Spleen (tissue), 11 donors: Measurements from ENCODE around the gene ZCCHC3. TPM values are rescaled to one million over a fixed set of nuclear protein-coding genes. Genes with fewer than 3 reads are reported as not detected.

Experiments used
- DNase-seq: peaks from one replicate; pipeline ENCODE4 v3.0.0-alpha.2; 2020
- H3K27ac ChIP-seq, 8 donors: fragments of 200-600 bp; sonication (generic) in 7 of 8; 1 replicate in 4 of 8; 2 replicates in 4 of 8; pipeline versions ENCODE4 v1.5.0 to v1.8.0; 2016 to 2021; ENCODE audit warnings: inconsistent platforms in 4 of 8, mild to moderate bottlenecking in 4 of 8, moderate library complexity in 1 of 8
- H3K27me3 ChIP-seq, 7 donors: fragments of 200-600 bp; sonication (generic) in 6 of 7; replicated peaks in 1 of 7; 1 replicate in 4 of 7; 2 replicates in 3 of 7; pipeline versions ENCODE4 v1.5.0 to v1.8.0; 2016 to 2021; ENCODE audit warnings: inconsistent platforms in 3 of 7, mild to moderate bottlenecking in 1 of 7
- H3K36me3 ChIP-seq, 6 donors: fragments of 200-600 bp; sonication (generic) in 5 of 6; 1 replicate in 4 of 6; 2 replicates in 2 of 6; pipeline versions ENCODE4 v1.5.0 to v1.8.0; 2016 to 2021; ENCODE audit warnings: inconsistent platforms in 2 of 6
- H3K4me1 ChIP-seq, 6 donors: fragments of 200-600 bp; sonication (generic) in 5 of 6; 1 replicate in 3 of 6; 2 replicates in 3 of 6; pipeline versions ENCODE4 v1.5.0 to v1.8.0; 2016 to 2021; ENCODE audit warnings: inconsistent platforms in 3 of 6
- H3K4me3 ChIP-seq, 8 donors: fragments of 200-600 bp; sonication (generic) in 7 of 8; 1 replicate in 4 of 8; 2 replicates in 4 of 8; pipeline versions ENCODE4 v1.5.0 to v1.8.0; 2016 to 2021; ENCODE audit warnings: inconsistent platforms in 4 of 8, mild to moderate bottlenecking in 4 of 8, moderate library complexity in 2 of 8
- H3K9me3 ChIP-seq, 8 donors: fragments of 200-600 bp; sonication (generic) in 7 of 8; 1 replicate in 4 of 8; 2 replicates in 4 of 8; pipeline versions ENCODE4 v1.5.0 to v1.8.0; 2016 to 2021; ENCODE audit warnings: inconsistent platforms in 4 of 8
- CTCF ChIP-seq, 11 experiments: fragments of 200-600 bp in 7 of 11; fragments of 450-650 bp in 4 of 11; sonication (generic) in 4 of 11; IDR thresholded peaks in 8 of 11; conservative IDR thresholded peaks in 3 of 11; 1 replicate in 7 of 11; 2 replicates in 4 of 11; pipeline versions ENCODE4 v1.4.0 to v1.8.0; 2016 to 2021; ENCODE audit warnings: antibody characterized with exemption in 11 of 11, inconsistent platforms in 4 of 11, mild to moderate bottlenecking in 1 of 11
- POLR2A ChIP-seq, 3 donors: fragments of 450-650 bp; IDR thresholded peaks; one replicate each; pipeline ENCODE4 v1.5.1; 2017; ENCODE audit warnings: antibody characterized with exemption in 3 of 3, mild to moderate bottlenecking in 1 of 3
- POLR2AphosphoS5 ChIP-seq, 3 donors: sonication (generic); formaldehyde crosslinking; IDR thresholded peaks; one replicate each; pipeline ENCODE4 v1.5.1; 2017; ENCODE audit warnings: antibody characterized with exemption in 3 of 3
- WGBS, 5 donors: extraction: QIAGEN DNeasy Blood & Tissue Kit in 3 of 5; methylation state at CpG; one replicate each; pipeline versions ENCODE4 v1.1.5 to v1.1.7; 2013 to 2018; 5-methylcytosine and 5-hydroxymethylcytosine counted together
- intact Hi-C: fragments of 100-400 bp; cut with DNase I; formaldehyde crosslinking; loops from one replicate; pipeline ENCODE4 v1.15.0; 2023; ENCODE audit warnings: low total_unique reads
- polyA plus RNA-seq, 3 donors: library from polyadenylated mRNA; stranded (reverse); fragments of 200-250 nt; gene quantifications; one replicate each; pipeline ENCODE4 v1.2.1, GENCODE V29; 2013
- total RNA-seq, 7 donors: library from RNA; depleted of rRNA in 3 of 7; stranded (reverse); fragments of >200 nt in 3 of 7; fragmentation: NEBNext Ultra II Directional in 4 of 7; extraction: Animal tissue kit (Norgen Biotek cat#: 25700) in 4 of 7; gene quantifications; one replicate each; pipeline versions ENCODE4 v1.1.0 to v1.2.1, GENCODE V29; 2016 to 2021
- donor health status: healthy with polysubstance abuse.
- donor health status: DM: no; HTN: no; CAD: no; lungs with moderate emphysema.
- donor health status: DM: no; HTN: no; CAD: no.
- donor health status: Bipolar disorder and iron deficiency.
- donor health status: healthy.
- donor health status: DM: no; HTN: no; CAD: no.
- donor health status: DM: yes; HTN: yes; CAD: no.

ZCCHC3 gene
- total and polyA plus RNA-seq, 10 donors: 17.4 to 26.6 (median 23.0) TPM

GRCh38 chr20:325045-325888 is 27.9 kb downstream of the ZCCHC3 start, which contains the start of gene SOX12:
Gene SOX12, plus strand, starts transcription at chr20:325552. Its CDS starts 373 bp downstream, at chr20:325925.
- peak within 1 kb of the TSS; percentile 90 to 98 (median 94) for H3K27ac ChIP-seq
- 0 to 2% (median 0%) methylated on average over 15 to 106 of the region's 106 CpGs for WGBS, 5 donors
- peak within 1 kb of the TSS; percentile 72 to 94 (median 80) for H3K4me3 ChIP-seq
- TF ChIP-seq POLR2A (IDR thresholded peaks at IDR 0.05) (peak in 2 of 3 donors; percentile 25 to 45), CTCF (IDR thresholded peaks at IDR 0.05 in 8 of 11, conservative IDR thresholded peaks at IDR 0.05 in 3 of 11) (no peak), POLR2AphosphoS5 (IDR thresholded peaks at IDR 0.05) (peak; percentile 77 to 85 (median 79))
- no peaks in the 10 kb centered on the region for H3K36me3 ChIP-seq
- H3K27me3 ChIP-seq: peaks cover 0 to 14% (median 0%) of the 10 kb centered on the region in 7 donors
- intact Hi-C loops: loop anchor here (5.0 kb wide), 2 partner anchors 38 to 118 kb away; no protein-coding TSS in a partner anchor
- no peaks in the 10 kb centered on the region for H3K9me3 ChIP-seq
- peak; percentile 100 for DNase-seq
- H3K4me1 ChIP-seq: peaks cover 10 to 62% (median 52%) of the 10 kb centered on the region in 6 donors

DNA sequence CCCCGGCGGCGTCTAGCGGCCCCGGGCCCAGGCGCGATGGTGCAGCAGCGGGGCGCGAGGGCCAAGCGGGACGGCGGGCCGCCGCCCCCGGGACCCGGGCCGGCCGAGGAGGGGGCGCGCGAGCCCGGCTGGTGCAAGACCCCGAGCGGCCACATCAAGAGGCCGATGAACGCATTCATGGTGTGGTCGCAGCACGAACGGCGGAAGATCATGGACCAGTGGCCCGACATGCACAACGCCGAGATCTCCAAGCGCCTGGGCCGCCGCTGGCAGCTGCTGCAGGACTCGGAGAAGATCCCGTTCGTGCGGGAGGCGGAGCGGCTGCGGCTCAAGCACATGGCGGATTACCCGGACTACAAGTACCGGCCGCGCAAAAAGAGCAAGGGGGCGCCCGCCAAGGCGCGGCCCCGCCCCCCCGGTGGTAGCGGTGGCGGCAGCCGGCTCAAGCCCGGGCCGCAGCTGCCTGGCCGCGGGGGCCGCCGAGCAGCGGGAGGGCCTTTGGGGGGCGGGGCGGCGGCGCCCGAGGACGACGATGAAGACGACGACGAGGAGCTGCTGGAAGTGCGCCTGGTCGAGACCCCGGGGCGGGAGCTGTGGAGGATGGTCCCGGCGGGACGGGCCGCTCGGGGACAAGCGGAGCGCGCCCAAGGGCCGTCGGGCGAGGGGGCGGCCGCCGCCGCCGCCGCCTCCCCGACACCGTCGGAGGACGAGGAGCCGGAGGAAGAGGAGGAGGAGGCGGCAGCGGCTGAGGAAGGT is 28.7 kb downstream of the ZCCHC3 start:
- H3K4me3 ChIP-seq: peak overlapping the region; percentile 72 to 94 (median 80)
- H3K4me1 ChIP-seq: peaks cover 13 to 69% (median 57%) of the 10 kb centered on the region in 6 donors
- H3K9me3 ChIP-seq: no peaks in the 10 kb centered on the region
- TF ChIP-seq POLR2AphosphoS5 (IDR thresholded peaks at IDR 0.05) (peak in 1 of 3 donors; percentile 22), CTCF (IDR thresholded peaks at IDR 0.05 in 8 of 11, conservative IDR thresholded peaks at IDR 0.05 in 3 of 11) (no peak)
- H3K27ac ChIP-seq: peak overlapping the region; percentile 90 to 98 (median 94)
- peaks cover 0 to 14% (median 0%) of the 10 kb centered on the region in 7 donors for H3K27me3 ChIP-seq
- no peaks in the 10 kb centered on the region for H3K36me3 ChIP-seq
- DNase-seq: peak; percentile 94
- intact Hi-C loops: loop anchor here (5.0 kb wide), 2 partner anchors 39 to 119 kb away; no protein-coding TSS in a partner anchor
- WGBS, 5 donors: 0 to 1% (median 0%) methylated on average over 30 to 103 of the region's 103 CpGs

GRCh38 chr20:326645-327185 is 29.3 kb downstream of the ZCCHC3 start:
- intact Hi-C loops: loop anchor here (5.0 kb wide), 2 partner anchors 39 to 119 kb away; no protein-coding TSS in a partner anchor
- Histone ChIP-seq H3K36me3 (no peaks in the 10 kb centered on the region), H3K4me3 (peak overlapping the region; percentile 72 to 94 (median 80)), H3K27me3 (peaks cover 0 to 14% (median 0%) of the 10 kb centered on the region in 7 donors), H3K9me3 (no peaks in the 10 kb centered on the region), H3K27ac (peak overlapping the region; percentile 90 to 98 (median 94)), H3K4me1 (peaks cover 13 to 69% (median 57%) of the 10 kb centered on the region in 6 donors)
- peak; percentile 92 for DNase-seq
- TF ChIP-seq CTCF (IDR thresholded peaks at IDR 0.05 in 8 of 11, conservative IDR thresholded peaks at IDR 0.05 in 3 of 11): no peak
- no peak for TF ChIP-seq POLR2AphosphoS5 (IDR thresholded peaks at IDR 0.05)
- TF ChIP-seq POLR2A (IDR thresholded peaks at IDR 0.05): no peak
- 1 to 2% (median 1%) methylated on average over 16 to 38 of the region's 38 CpGs for WGBS, 5 donors
